Activated CD8-positive, alpha-beta memory T cell treated with anti-CD3 and anti-CD28 coated beads for 48 hours (primary cell): ENCODE results near the gene B3GNT8.
"Not testable (repeated sequence)": the region's sequence is repeated elsewhere in the genome, so short reads cannot be mapped to it uniquely, and the experiment has no call there.

Experiments used
- DNase-seq, 3 experiments: peaks; one replicate each; pipeline ENCODE4 v3.0.0-alpha.2; 2020; ENCODE audit warnings: low read depth in 2 of 3, low spot score in 2 of 3

Gene B3GNT8

DNA sequence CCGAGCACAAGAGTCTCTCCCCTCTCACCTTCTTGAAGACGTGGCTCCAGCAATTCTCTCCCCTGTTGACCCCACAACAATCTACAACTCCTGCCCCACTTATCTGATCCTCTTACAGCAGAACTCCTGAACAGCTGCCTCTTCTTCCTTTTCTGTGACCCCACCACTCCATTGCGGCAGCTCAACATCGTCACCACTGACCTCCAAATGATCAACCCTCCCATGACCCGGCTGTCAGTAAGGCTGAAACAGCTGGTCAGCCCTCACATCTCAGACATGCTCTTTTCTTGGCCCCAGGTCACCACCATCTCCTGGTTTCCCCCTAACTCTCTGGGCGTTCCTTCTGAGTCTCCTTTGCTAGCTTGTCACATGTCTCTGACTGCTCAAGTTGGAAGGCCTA lies 31.8 kb downstream of the B3GNT8 start:
- DNase-seq, result no peak

DNA sequence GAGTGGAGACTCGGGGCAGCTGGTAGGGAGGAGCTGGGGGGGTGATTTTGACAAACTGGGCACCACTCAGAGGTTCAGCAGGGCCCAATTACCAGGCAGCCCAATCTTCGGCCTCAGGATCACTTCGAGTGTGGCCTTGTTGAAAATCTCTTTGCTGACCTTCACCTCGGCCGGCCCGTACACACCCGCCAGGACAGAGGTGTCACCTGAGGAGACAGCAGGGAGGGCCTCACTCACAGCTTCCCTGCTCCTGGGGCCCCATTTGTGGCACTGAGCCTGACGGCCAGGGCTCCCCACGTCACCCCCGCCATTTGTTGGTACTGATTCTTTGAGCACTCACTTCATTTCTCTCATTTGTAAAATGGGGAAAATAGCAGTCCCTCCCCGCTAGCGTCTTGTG lies 34.4 kb downstream of the B3GNT8 start:
- DNase-seq, result no peak

DNA sequence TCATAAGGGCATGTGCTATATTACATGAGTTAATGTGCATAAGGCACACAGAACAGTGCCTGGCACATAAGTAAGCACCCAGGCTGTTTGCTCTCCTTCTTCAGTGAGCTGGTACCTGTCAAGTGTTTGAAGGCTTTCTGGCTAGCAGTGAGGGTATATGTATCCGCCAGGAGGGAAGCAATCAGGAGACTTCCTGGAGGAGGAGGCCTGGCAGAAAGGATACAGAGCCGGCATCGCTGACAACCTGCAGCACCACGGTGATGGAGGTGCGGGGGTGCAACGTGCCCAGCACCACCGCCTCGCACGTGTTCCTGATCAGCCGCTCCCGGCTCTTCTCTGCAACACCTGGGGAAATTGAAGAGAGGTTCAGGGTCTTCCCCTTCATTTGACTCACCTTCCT lies 35.6 kb downstream of the B3GNT8 start:
- no peak for DNase-seq

DNA sequence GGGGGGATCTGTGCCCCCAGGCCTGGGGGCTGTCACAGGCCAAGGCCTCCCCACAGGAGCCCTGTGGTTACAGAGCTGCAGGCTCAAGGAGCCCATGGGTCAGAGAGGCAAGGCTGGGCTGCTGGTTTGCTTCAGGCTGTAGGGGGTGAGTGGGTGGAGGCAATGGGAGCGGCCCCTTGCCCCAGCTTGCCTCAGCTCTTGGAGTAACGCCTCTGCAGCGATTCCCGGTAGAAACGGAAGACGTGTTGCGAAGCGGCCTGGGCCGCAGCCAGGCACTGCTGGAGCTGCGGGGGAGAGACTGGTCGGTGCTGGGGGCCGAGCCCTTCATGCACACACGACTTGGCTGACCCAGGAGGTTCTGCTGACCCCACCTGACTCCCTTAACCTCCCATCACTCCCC lies 40.7 kb downstream of the B3GNT8 start:
- DNase-seq, result no peak

DNA sequence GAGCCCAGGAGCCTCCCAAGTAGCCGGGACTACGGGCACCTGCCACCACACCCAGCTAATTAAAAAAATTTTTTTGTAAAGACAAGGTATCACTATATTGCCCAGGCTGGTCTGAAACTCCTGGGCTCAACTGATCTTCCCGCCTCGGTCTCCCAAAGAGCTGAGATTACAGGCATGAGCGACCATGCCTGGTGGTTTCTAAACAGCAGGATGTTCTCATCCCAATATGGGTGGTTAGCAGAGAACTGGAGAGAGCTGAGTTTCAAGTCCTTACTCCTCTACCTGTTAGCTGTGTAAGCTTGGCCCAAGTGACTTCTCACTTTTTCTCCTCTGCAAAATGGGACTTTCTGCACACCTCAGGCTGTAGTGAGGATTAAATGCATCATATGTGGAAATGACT lies 42.8 kb downstream of the B3GNT8 start:
- no peak for DNase-seq

DNA sequence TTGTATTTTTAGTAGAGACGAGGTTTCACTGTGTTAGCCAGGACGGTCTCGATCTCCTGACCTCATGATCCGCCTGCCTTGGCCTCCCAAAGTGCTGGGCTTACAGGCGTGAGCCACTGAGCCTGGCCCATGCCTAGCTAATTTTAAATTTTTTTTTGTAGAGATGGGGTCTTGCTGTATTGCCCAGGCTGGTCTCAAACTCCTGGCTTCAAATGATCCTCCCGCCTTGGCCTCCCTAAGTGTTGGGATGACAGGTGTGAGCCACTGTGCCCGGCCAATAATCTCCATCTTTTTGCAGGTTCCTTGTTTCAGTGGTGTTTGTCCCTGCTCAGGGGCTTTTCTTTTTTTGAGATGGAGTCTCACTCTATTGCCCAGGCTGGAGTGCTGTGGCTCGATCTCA lies 45.6 kb downstream of the B3GNT8 start:
- not testable (repeated sequence) for DNase-seq

DNA sequence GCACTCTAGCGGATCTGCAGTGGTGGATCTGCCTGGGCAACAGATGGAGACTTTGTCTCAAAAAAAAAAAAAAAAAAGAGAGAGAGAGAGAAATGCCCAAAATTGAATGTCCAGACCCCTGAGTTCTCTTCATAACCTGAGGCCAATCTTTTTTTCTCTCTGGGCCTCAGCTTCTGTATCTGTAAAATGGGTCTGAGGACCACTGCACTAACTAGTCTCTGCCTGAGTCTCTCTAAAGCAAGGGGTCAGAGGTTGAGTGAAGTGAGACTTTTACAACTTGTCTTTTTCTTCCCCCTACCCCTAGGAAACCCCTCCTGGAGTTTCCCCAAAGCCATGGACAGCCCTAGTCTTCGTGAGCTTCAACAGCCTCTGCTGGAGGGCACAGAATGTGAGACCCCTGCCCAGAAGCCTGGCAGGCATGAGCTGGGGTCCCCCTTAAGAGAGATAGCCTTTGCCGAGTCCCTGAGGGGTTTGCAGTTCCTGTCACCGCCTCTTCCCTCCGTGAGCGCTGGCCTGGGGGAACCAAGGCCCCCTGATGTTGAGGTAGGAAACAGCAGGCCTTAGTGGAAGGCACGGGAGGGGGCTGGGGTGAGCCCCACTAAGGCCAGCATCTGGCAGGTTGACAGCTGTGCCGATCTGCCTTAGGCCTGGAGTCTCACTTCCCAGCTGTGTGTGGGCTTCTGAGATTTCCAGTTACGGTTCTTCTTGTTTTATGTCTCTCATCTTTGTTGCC lies 49.0 kb downstream of the B3GNT8 start:
- no peak for DNase-seq

DNA sequence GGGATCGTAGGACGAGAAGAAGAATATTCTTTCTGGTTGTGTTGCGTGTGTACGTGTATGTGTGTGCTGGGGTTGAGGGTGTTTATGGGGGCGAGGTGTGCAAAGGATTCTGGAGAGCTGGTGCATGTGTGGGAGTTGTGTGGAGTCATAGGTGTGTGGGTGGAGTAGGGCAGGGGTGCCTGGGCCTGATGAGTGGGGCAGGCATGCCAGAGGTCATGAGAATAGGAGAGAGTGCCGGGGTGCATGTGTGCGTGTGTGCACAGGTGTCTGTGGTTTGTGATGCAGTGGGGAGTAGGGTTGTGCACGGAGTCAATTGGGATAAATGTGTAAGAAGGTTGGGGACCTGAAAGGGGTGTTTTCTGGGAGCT lies 50.2 kb downstream of the B3GNT8 start:
- DNase-seq, result no peak

DNA sequence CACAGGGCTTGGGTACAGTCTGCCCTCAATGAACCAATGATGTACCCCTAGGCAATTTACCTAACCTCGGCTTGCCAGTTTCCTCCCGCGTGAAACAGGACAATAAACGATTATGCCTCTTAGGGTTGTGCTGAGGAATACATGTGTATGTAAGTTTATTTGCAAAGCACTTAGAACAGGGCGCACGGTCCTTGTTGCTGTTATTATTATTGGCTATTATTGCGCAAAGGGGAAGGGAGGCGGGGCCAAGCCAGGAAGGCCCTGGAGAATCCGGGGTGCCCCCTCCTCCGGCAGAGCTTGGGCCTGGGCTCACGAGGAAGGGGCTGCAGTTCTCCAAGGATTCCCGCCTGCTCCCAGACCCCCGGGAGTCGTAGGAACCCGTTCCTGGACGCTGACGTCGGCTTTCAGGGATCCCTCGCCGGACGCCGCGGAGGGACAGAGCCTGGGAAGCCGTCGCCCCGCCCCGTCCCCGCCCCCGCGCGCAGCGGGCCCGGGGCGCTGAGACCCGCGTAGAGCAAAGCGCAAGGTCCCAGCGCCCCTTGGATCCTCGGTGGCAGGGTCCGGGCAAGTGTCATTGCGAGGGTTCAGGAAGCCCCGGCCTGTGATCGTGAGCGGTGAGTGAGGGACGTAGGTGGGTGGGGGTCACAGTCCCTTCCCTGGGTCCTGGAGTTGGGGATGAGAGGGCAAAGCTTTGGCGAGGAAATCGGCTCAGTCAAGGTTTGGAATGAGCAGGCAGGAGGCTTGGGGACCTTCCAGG lies 50.8 kb downstream of the B3GNT8 start, which contains the start of gene TMEM91:
TSS of gene TMEM91 (plus strand) at position 293 of the 757 bp plus-strand sequence. CDS start 1,777 bp downstream, outside the sequence.
- DNase-seq, result no peak
